AG09319 (cell line): ENCODE measurements around the gene ERP44.
"Not testable (repeated sequence)": the region's sequence is repeated elsewhere in the genome, so short reads cannot be mapped to it uniquely, and the experiment has no call there.

ENCODE experiments used
- DNase-seq: peaks from one replicate; pipeline ENCODE4 v3.0.0-alpha.2; 2010; ENCODE audit warnings: low read depth; ENCODE audit errors: extremely low read depth
- CTCF ChIP-seq: IDR thresholded peaks from 2 replicates; pipeline ENCODE4 v1.5.1; 2011; ENCODE audit warnings: low read depth, mild to moderate bottlenecking, inconsistent platforms, low read length, moderate library complexity

ERP44 gene

DNA sequence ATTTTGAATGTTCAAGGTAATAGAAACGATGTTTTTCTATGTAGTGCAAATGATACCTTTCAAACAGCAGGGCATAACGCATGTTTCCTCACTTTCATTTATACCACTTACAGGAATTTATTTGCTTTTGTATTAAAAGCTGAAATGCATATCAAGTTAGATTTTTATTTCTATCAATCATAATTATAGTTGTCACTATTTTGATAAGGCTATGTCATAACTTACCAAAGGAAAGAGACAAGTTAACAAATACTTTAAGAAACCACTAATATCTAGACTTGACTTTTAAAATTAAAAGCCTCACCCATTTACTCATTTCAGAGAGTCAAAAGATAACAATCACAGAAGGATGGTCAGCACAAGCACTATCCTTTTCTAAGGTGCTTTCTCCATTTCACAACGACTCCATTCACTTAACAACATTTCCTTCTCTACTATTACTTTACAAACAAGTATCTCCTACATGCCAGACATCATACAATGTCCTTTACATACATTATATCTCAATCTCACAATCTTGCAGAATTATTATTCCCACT is 12.6 kb downstream of the ERP44 start:
- no peak for TF ChIP-seq CTCF
- DNase-seq, result no peak

GRCh38 chr9:100084734-100085133 is 14.1 kb downstream of the ERP44 start:
- TF ChIP-seq CTCF, result no peak
- no peak for DNase-seq

DNA sequence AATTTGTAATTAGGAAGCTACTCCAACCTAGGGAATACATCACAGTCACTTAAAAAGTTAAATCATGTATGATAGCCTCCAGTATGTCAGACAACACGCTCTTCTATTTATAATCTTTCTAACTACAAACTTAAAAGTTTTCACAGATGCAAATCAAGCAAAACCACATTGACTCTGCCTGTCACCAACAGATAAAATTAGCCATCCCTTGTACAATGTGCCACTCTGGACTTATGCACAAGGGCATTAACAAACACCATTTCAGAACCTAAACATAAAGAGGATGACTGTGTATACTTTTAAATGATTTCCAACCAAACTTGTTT is 14.7 kb downstream of the ERP44 start:
- DNase-seq, result no peak
- no peak for TF ChIP-seq CTCF

GRCh38 chr9:100083448-100084127 is 15.2 kb downstream of the ERP44 start:
- DNase-seq, result no peak
- no peak for TF ChIP-seq CTCF

DNA sequence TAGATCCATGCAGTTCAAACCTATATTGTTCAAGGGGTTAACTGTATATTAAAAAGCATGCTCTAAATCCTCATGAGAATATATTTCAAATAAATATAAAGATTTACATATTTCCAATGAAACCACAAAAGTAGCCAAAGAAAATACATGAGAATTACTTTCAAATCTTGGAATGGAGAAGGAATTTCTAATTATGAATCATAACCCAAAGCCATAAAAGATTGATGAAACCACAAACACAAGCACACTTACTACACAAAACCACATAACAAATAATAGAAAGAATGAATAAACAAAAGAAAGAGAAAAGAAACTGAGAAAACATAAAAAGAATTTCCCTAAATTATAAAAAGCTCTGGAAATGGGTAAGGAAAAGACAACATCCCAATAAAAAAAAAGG is 16.0 kb downstream of the ERP44 start:
- no peak for DNase-seq
- TF ChIP-seq CTCF, result no peak

GRCh38 chr9:100076256-100076655 is 22.5 kb downstream of the ERP44 start:
- not testable (repeated sequence) for DNase-seq

- no peak for TF ChIP-seq CTCF
- no peak for DNase-seq
Measured at GRCh38 chr9:100074989-100075388, 23.8 kb downstream of the ERP44 start.

DNA sequence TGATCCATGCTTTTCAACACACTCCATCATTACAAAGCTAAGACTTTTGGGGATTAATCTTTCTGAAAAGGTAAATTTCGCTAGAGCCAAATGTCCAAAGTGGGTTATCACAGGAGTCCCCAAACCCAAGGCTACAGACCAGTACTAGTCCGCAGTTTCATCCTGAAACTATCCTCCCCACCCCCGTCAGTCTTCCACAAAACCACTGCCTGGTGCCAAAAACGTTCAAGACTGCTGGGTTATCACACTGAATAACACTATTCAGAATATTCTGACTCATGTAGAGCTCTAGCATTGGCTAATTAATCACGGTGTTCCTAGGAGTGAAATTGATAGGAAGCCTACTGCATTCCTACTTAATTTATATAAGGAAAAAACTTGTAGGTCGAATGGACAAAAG is 24.7 kb downstream of the ERP44 start:
- TF ChIP-seq CTCF, result no peak
- DNase-seq, result no peak
